Body of pancreas (tissue), 4 donors: ENCODE data around the gene ITGB1BP1.

ENCODE experiments used
- CTCF ChIP-seq, 7 experiments: fragments of 450-650 bp in 4 of 7; fragments of 200-600 bp in 3 of 7; sonication (generic) in 3 of 7; IDR thresholded peaks; one replicate each; pipeline ENCODE4 v1.5.1; 2016 to 2019; ENCODE audit warnings: antibody characterized with exemption in 7 of 7
- POLR2A ChIP-seq, 3 donors: fragments of 450-650 bp; IDR thresholded peaks; one replicate each; pipeline ENCODE4 v1.6.1; 2016; ENCODE audit warnings: antibody characterized with exemption in 3 of 3, mild to moderate bottlenecking in 2 of 3

DNA sequence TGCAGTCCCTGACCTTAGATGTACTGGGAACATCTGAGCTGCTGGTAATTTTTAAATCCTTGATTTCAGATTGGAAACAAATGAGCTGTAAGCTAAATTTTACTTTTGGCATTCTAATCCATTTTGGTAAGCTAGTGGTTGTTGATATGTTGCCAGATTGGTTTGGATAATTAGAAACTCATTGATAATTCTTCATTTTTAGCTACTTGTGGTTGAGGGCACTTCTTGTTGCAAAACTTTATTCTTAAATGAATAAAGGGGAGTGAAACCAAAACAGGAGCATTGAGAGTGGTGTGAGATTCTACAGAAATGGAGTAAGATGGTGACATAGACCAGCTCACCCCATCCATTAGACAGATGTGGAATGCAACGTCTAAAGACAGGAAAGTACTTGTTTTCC, 64.5 kb downstream of the ITGB1BP1 start:
- TF ChIP-seq CTCF (IDR thresholded peaks at IDR 0.05), result no peak
- TF ChIP-seq POLR2A (IDR thresholded peaks at IDR 0.05), result no peak
